GM19239 (cell line): ENCODE measurements around the gene ELMO1.

Experiments
- DNase-seq: peaks from one replicate; pipeline ENCODE4 v3.0.0; 2011; ENCODE audit warnings: low spot score; ENCODE audit not compliant: insufficient read length
- FAIRE-seq: peaks from 2 replicates; lab custom pipeline; 2011; peaks lifted over from hg19 to GRCh38; lab: Jason Lieb, UNC

ELMO1 gene

DNA sequence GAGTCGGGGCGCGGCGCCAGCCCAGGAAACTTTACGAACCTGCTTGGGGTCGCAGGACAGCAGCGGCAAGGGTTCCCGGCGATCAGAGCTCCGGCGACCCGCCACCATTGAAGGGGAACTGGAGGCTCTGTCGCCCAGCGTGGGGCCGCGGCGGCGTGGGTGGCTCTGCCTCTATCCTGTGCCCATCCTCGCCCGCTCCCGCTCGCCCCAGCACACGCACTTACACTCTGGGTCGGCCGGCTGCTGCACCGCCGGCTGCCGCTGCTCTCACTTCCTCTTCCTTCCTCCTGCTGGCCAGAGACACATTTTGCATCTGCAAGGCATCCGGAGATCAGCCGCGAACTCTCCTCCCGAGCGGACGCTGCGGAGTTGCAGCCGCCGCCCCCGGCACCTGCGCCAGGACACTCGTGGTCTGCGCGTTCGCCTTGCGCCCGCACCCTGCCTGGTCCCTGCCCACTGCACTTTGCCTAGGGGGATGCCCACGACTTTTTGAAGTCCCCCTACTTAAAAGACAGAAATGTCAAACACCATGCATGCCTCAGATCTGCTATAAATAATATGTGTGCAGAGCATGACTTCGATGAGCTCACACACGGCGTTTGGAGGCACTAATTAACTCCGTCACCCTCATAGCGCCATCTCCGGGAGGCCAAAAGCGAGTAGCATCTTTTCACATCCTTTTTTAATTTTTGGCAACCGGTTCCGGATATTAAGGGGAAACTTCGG, at the start of gene ELMO1:
Gene ELMO1 (minus strand): TSS at position 229 of the 726 bp plus-strand sequence. CDS start 106,174 bp downstream, outside the sequence.
- FAIRE-seq (peak; percentile 81), DNase-seq (peak; percentile 84)

DNA sequence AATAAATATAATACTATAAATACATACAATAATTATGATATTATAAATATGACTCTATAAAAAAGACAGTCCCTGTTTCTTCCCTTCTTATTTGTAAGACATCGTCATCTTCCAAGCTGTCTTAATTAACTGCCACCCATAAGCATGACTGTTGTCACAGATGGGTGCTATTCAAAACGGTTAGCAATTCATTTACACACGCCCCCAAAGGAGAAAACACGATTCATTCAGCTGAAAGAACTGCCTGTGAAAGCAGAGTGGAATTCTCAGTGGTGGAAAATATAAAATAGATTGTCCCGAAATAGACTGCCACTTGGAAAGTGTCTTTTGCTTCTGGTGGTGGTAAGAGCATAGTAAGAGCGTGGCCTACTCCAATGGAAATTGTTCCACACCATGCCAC, 48.9 kb upstream of the ELMO1 start:
- FAIRE-seq (no peak), DNase-seq (no peak)

- peak; percentile 92 for FAIRE-seq
Observed at GRCh38 chr7:37495574-37496184, 47.0 kb upstream of the ELMO1 start.

DNA sequence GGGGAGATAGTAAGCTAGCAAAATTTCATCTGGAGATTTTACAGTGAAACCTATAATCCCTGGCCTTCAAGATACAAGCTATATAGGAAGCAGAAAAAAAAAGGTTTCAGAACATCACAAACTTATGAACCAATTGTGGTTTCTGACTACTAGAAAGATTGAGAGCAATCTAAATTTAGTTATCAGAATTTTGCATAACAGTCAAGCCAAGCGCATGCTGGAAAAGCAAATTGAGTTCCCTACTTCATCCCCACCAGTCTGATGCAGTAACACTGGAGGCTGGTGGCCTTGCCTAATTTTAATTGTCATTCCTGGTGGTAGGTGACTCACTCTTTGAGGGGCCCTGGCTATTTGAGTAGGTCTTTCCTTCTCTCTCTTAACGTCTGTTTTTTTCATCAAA, 46.3 kb upstream of the ELMO1 start:
- peak; percentile 84 for FAIRE-seq
- DNase-seq: peak; percentile 21

More at GRCh38 chr7:37495574-37496184, 47.0 kb upstream of the ELMO1 start:
- peak; percentile 10 for DNase-seq

DNA sequence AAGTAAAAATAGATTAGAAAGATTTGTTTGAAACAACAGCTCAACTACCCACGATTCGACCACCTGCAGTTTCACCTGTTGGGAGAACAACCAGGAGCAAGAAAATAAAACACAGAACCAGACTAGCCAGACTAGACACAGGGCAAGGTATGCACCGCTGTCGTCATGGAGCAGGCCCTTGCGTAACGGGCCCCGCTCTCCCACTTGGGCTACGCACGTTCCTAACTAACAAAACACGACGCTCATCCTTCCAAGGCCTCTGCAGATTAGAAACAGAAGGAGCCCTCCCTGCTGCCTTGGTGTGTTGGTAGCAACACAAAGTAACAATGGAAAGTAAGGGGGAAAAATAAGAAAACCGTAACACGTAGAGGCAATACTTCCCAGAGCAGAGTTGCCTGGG, 45.1 kb upstream of the ELMO1 start:
- DNase-seq (no peak), FAIRE-seq (no peak)

GRCh38 chr7:37493123-37493522, 44.5 kb upstream of the ELMO1 start:
- no peak for FAIRE-seq
- DNase-seq: no peak

GRCh38 chr7:37491919-37492694, 43.4 kb upstream of the ELMO1 start:
- no peak for DNase-seq
- FAIRE-seq: no peak

DNA sequence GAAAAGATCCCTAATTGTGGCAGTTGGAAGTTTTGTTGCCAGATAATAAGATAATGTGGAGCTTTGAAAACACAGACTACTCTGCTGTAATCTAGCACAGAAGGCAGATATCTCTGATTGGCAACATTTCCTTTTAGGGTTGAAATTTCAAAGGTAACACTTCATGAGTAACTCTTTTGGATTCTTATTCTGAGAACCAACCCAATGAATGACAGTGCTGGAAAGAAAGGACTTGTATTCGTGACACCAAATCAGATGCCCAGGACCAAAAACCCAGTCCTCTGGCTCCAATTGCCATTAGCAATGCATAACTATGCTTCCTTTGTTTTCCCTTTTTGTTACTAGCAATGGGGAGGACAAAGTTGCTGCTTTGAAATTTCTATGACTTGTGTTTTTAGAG, 41.0 kb upstream of the ELMO1 start:
- DNase-seq: no peak
- no peak for FAIRE-seq

DNA sequence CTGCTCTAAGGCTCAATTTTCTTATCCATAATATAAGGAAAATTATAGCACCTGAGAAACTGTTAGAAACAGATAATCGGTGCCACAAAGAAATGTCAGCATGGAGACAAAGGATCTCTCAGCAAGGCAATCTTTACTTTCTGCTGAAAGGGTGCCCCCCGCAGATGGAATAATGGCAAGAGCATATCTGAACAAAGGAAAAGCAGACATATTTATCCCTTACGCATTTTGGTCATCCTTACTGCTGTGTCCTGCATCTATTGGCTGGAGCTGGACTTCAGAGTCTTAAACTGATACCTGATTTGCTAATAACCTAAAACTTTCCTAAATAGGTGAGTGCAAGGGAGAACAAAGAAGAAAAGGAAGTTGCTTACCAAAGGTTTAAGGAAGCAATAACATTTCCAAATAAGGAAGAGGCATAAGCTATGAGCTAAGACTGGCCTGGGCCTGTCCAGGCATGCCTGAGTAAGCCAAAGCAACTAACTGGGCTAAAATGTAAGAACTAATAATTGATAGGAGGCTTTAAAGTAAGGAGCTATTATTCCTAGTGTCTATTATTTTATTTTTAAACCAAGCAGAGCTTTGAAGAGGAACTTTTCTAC, 39.6 kb upstream of the ELMO1 start:
- no peak for DNase-seq
- FAIRE-seq: peak; percentile 40

GRCh38 chr7:37484426-37485073, 35.9 kb upstream of the ELMO1 start:
- FAIRE-seq: no peak

GRCh38 chr7:37483627-37484026, 35.0 kb upstream of the ELMO1 start:
- DNase-seq (no peak), FAIRE-seq (no peak)

More at GRCh38 chr7:37484426-37485073, 35.9 kb upstream of the ELMO1 start:
- DNase-seq: no peak

DNA sequence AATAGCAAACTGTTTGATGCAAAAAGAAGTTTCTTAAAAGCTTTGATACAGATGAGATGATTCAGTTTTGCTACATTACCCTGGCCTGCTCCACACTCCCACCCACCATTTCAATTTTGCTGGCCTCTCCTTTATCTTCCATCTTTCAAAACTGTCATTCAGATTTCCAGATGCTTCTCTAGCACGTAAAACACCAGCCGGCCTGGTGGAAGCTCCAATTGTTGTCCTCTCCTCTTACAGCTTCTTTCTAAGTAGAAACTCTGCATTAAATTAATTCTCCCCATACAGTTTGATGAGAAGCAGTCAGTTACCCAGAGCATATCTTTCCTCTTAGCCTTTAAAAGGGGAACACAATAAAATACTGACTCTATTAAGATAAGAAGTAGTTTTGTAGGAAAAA, 34.3 kb upstream of the ELMO1 start:
- DNase-seq (no peak), FAIRE-seq (no peak)

- DNase-seq (no peak), FAIRE-seq (no peak)
Observed at GRCh38 chr7:37482505-37482904, 33.8 kb upstream of the ELMO1 start.

- DNase-seq (no peak), FAIRE-seq (no peak)
Observed at GRCh38 chr7:37481722-37482288, 33.1 kb upstream of the ELMO1 start.

DNA sequence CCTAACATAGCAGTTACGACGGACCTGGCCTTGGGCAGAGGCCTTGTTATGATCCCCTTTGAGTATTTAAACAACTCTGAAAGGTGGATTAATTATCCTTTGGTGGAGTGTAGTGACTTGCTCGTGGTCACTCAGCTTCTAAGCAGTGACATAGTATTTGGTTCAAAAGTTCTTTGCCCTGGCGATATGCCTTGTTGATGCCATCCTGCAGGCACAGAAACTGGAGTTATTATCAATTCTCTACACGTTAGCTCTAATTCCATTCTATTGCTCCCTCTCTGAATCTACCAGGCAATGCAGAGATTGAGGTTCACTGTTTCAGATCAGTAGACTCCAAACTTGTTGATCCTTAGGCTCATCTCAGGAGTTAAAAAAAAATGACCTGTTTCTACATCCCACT, 32.5 kb upstream of the ELMO1 start:
- FAIRE-seq (no peak), DNase-seq (no peak)

- no peak for DNase-seq
- FAIRE-seq: no peak
Observed at GRCh38 chr7:37480041-37481031, 31.7 kb upstream of the ELMO1 start.

DNA sequence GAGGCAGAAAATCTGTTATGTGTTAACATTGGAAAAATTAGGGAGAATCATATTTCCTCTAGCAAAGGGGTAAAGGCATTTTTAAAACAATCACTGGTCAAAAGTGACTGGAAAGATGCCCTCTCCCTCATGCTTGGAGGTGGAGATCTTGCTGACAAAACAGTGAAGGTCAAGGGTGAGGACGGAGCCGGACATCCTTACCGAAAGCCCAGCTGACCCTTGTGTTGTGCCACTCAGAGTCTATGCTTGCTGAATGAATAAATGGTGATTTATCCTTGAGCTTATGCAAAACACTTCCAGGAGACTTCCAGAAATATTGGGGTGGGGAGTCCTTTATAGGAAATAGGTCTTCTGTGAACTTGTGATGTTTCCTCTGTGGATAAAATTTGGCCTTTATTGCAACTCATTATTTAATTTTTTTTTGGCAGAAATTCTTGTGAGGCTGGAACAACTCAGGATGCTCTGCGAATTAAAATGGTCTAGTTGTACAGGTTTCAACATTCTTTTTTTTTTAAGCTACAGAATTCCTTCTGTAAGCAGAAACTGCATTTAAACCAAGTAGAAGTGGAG, 28.3 kb upstream of the ELMO1 start:
- no peak for DNase-seq
- no peak for FAIRE-seq

DNA sequence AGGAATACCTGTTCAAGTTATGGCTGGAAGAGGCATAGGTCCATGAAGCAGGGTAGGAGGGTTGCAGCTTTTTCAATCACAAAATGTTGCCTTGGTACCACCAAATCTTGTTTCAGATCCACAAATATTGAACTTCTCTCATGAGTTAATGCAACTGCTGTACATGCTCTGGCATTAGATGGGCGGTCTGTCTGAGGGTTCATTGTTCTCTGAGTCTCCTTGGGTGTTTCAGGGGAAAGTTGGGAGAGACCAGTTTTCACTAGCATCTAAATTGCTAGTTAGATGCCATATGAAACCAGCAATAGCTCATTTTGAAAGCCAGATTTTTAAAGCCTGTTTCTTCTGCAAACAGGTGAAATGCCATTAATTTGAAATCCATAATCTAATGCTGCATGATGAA, 27.8 kb upstream of the ELMO1 start:
- DNase-seq (no peak), FAIRE-seq (no peak)
